GM19193 (cell line): ENCODE measurements around the gene MARCOL.

Experiments used
- POLR2A ChIP-seq: IDR thresholded peaks from 4 replicates; pipeline ENCODE4 v1.6.1; 2011; ENCODE audit not compliant: insufficient read depth, insufficient read length; ENCODE audit errors: extremely low read depth

The MARCOL gene

DNA sequence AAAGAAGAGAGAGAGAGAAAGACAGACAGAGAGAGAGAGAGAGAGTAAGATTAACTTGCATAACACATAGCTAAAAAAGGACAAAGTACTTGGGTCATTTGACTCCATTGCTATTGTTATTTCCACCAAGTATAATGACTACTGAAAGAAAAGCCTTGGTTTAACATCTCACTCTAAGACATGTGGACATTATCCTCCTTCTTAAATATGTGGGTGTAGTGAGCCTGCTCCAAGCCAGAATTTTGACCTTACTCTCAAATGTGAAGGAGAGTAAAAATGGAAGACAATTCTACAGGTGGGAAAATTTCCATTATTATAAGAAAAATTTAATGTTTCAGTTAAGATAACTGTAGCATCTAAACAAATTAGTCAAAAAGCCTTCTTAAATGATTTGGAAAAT is 8.5 kb upstream of the MARCOL start:
- TF ChIP-seq POLR2A: no peak

DNA sequence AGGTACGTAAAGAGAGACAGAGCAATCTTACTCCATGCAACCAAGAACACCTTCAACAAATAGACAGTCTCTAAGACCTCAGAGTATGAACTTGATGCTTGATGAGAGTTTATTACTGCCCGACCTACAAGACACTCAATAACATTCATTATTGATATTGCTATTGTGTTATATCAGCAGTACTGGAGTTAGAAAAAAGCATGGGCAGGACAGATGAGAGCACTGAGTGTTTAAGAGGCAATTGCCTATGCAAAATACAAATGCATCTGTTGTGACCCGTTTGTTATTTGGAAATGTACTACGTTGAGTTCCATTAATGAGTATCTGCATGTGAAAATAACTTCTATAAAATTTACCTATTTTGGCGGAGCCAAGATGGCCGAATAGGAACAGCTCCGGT is 8.1 kb upstream of the MARCOL start:
- TF ChIP-seq POLR2A: no peak

DNA sequence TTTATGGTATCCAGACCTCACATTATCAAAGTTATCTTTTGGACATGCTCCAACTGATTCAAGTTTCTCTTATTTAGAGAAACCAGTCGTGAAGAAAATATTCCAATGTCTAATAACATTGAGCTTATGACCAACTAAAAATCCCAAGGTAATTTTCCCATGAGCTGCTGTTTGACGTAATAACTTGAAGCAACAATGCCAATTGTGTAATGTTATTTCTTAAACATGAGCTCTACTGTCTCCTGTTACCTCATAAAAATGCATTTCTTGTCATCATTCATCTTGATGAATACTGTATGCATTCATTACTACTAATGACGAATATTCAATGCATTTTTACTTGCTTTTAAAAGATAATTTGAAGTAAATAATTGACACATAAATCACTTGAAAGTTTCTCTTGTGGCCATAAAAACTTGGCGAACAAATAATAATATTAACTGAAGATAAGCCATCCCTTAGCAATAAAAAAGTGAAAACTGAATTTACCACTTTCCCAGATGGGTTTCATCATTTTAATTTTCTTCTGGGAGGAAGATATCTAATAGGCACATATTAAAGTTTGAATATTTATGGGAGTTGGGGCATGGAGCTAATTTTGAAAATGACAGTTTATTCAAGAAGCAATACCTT is 424 bp upstream of the MARCOL start:
- no peak for TF ChIP-seq POLR2A

DNA sequence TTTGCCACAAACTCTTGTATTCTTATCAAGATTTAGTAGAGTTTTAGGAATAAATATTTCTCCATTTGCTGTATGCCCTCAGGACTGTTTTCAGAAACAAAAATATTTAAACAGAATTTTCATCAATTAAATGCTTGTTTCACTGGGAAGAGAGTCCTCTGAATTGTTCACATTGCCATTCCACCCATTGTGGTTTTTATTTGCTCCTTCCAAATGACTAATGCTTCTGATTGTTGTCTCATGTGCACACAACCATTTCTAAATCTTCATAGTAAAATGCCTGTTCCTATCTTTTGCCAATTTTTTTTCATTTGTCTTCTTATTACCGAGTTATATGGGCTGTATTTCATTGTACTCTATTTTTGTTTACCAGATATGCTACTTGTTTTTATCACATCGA is 10.6 kb downstream of the MARCOL start:
- TF ChIP-seq POLR2A: no peak

DNA sequence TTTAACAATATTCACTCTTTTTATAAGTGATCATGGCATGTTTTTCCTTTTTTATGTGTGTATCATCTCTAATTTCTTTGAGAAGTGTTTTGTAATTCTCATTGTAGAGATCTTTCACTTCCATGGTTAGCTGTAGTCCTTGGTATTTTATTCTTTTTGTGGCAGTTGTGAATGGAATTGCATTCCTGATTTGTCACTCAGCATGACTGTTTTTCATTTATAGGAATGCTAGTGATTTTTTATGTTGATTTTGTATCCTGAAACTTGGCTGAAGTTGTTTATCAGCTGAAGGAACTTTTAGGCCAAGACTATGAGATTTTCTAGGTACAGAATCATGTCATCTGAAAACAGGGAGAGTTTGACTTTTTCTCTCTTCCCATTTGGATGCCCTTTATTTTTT is 17.1 kb downstream of the MARCOL start:
- no peak for TF ChIP-seq POLR2A

DNA sequence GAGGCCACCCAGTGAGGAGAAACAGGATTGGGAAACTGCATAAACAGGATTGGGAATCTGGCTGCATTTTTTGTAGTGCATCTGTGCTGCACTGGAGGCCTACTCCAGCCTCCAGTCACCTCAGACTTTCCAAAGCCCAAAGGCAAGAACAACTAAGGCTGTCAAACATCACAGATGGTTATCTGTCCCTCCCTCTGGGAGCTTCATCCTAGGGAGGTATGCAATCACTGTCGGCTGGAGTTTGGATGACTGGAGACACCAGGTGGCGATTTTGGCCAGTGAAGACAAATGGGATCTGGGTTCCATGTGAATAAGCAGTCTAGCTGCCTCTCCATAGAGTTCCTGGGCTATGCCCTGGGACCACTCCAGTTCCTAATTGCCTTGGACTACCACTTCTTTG is 21.0 kb downstream of the MARCOL start:
- TF ChIP-seq POLR2A: no peak

DNA sequence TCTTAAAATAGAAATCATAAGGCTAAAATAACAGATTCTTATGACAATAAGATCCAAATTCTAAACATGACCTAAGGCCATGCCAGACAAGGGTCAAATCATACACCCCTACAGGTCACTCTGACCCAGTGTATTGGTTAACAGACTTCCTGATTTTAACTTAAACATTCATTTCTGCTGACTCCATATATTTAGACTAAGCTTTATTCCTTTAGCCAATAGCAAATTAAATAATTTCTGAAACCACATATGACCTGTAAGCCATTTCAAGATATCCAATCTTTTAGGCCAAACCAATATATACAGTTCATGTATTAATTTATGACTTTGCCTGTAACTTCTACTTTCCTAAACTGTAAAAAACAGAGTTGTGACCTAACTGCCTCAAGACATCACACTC is 22.9 kb downstream of the MARCOL start:
- TF ChIP-seq POLR2A: no peak

DNA sequence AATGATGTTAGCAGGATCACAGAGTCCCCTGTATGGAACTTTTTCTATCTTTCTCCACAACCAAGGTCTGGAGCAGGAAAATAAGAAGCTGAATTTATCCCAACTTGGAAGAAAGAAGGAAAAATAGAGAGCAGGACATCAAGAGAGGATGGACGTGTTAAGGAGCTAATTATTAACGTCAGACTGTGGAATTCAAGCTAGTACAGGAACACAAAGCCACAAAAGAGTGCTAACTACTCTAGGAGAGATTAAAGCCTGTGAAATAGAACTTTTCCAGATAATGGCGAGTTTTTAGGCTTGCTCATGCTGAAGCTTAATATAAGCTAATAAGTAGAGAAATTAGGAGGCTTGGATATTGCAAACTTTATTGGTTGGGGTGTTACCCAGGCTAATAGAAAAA is 29.6 kb downstream of the MARCOL start:
- no peak for TF ChIP-seq POLR2A

DNA sequence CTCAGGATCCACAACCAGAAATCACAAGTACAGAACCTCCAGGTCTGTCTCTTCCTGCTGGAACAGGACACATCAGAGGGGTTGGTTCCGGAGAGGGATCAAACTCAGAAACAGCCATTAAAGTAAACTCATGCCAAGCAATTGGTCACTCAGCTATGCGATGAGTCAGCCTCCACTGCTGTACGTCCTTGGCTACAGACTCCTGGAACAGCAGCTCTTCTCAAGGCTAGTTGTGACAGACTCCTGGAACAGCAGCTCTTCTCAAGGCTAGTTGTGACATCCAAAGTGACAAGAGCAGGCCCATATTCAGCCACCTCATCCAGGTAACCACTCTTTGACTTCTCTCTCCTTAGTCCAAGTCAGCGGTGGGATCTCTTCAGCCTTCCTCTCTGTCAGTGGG is 30.2 kb downstream of the MARCOL start, which contains the start of gene SPINK13:
SPINK13 (plus strand) TSS at position 229 of the 400 bp plus-strand sequence. CDS start 1,279 bp downstream, outside the sequence.
- TF ChIP-seq POLR2A: no peak

DNA sequence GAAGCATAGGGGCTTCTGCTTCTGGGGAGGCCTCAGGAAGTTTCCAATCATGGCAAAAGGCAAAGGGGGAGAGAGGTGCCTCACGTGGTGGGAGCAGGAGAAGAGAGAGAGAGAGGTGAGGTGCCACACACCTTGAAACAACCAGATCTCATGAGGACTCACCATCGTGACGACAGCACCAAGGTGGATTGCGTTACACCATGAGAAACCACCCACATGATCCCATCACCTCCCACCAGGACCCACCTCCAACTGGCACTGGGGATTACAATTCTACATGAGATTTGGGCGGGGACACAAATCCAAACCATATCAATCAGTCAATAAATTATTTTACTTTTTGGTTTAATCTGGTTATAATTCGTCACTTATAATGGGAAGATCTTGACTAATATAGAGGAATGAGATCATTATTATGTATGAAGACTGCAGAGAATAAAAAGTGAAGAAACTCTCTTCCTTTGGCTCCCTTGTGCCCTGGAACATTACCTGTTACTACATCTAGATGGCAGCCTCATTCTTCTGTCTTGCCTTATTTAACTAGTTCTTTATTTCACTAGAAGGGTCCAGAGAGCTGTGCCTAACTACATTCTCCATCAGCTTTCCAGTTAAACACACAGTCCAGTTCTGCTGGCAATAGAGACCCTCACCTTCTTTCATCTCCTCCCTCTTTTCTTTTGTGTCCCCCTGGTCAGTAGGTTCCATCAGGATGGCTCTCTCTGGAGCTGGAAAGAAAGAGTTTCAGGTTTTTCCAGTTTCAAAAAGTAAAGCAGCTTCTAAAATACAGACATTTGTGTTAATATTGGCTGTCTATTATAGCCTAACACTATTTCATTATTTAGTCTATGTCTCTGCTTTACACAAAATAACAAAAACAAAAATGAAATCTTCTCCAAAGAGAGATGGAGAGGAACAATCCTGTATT is 52.2 kb downstream of the MARCOL start:
- TF ChIP-seq POLR2A: no peak
